Measurements from ENCODE around the gene LRRC4C. TPM values are rescaled to one million over a fixed set of nuclear protein-coding genes. Genes with fewer than 3 reads are reported as not detected.

LRRC4C gene
- total and polyA plus RNA-seq, 7 donors, result 0.98 to 5.4 (median 3.0) TPM; not detected in 1

DNA sequence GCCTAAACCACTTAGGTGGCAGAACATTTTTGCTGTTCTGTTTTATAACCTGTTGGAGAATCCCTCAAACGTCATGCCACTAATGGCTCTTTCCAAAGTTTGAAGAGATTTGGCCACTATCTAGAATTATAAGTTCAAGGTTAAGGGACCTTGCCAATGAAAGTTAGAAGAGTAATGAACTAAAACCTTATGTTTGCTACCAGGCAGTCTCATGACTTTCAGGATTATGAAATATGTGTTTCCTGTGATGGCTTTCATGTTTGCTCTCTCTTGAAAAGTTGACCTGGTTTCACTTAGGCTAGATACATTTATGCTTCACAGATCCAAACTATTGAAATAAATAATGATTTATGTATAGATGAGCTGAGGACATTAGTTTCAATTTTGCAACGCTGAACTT lies 340.0 kb downstream of the LRRC4C start:
- 48 to 74% methylated on average over 2 of the region's 2 CpGs for WGBS, 2 donors
- no peaks in the 10 kb centered on the region for H3K27me3 ChIP-seq
- no peak overlapping the region for H3K27ac ChIP-seq
- TF ChIP-seq, protein P1, sequence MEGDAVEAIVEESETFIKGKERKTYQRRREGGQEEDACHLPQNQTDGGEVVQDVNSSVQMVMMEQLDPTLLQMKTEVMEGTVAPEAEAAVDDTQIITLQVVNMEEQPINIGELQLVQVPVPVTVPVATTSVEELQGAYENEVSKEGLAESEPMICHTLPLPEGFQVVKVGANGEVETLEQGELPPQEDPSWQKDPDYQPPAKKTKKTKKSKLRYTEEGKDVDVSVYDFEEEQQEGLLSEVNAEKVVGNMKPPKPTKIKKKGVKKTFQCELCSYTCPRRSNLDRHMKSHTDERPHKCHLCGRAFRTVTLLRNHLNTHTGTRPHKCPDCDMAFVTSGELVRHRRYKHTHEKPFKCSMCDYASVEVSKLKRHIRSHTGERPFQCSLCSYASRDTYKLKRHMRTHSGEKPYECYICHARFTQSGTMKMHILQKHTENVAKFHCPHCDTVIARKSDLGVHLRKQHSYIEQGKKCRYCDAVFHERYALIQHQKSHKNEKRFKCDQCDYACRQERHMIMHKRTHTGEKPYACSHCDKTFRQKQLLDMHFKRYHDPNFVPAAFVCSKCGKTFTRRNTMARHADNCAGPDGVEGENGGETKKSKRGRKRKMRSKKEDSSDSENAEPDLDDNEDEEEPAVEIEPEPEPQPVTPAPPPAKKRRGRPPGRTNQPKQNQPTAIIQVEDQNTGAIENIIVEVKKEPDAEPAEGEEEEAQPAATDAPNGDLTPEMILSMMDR (IDR thresholded peaks at IDR 0.05), result no peak
- TF ChIP-seq POLR2A (IDR thresholded peaks at IDR 0.05) (no peak), POLR2AphosphoS5 (IDR thresholded peaks at IDR 0.05) (no peak), EP300 (IDR thresholded peaks at IDR 0.05) (no peak)
- no peaks in the 10 kb centered on the region for H3K9me3 ChIP-seq
- no peaks in the 10 kb centered on the region for H3K36me3 ChIP-seq
- no peak for DNase-seq
- intact Hi-C loops (cut with DNase I), result no loop called here
- no peaks in the 10 kb centered on the region for H3K4me1 ChIP-seq
- H3K4me3 ChIP-seq, result no peak overlapping the region

- intact Hi-C loops (cut with DNase I), result no loop called here
- no peak overlapping the region for H3K4me3 ChIP-seq
- H3K4me1 ChIP-seq, result no peaks in the 10 kb centered on the region
- TF ChIP-seq, protein P1 (IDR thresholded peaks at IDR 0.05), result no peak
- TF ChIP-seq POLR2A (IDR thresholded peaks at IDR 0.05), result no peak
- no peak overlapping the region for H3K27ac ChIP-seq
- H3K27me3 ChIP-seq, result no peaks in the 10 kb centered on the region
- no peaks in the 10 kb centered on the region for H3K9me3 ChIP-seq
- no peaks in the 10 kb centered on the region for H3K36me3 ChIP-seq
- no peak for DNase-seq
- whole genome bisulfite sequencing, 2 donors, result 64 to 80% methylated on average over 2 of the region's 2 CpGs
Measured at GRCh38 chr11:41118521-41118920, 340.9 kb downstream of the LRRC4C start.

DNA sequence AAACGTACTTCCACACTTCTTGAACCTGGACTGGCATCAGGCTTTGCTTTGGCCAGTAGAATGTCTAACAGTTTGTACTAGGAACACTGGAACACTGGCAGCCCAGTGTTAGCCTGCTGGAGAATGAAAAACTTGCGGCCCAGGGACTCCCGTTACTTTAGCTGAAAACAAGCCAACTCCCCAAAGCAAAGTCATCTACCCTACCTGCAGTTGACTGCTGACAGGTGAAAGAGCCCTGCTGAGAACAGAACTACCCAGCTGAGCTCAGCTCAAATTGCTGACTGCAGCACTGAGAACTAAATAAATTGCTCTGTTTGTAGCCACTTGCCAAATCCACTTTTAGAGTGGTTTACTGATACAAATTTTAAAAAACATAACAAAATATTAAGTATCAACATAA lies 342.5 kb downstream of the LRRC4C start:
- 45 to 56% methylated on average over 3 of the region's 3 CpGs for WGBS, 2 donors
- Histone ChIP-seq H3K27me3 (no peaks in the 10 kb centered on the region), H3K4me1 (no peaks in the 10 kb centered on the region)

GRCh38 chr11:41115066-41115465 lies 344.4 kb downstream of the LRRC4C start:
- Histone ChIP-seq H3K36me3 (no peaks in the 10 kb centered on the region), H3K27ac (no peak overlapping the region), H3K4me1 (no peaks in the 10 kb centered on the region), H3K9me3 (no peaks in the 10 kb centered on the region), H3K27me3 (no peaks in the 10 kb centered on the region), H3K4me3 (no peak overlapping the region)
- no peak for DNase-seq
- intact Hi-C loops (cut with DNase I), result no loop called here
- TF ChIP-seq POLR2AphosphoS5 (IDR thresholded peaks at IDR 0.05) (no peak), EP300 (IDR thresholded peaks at IDR 0.05) (no peak), POLR2A (IDR thresholded peaks at IDR 0.05) (no peak)
- TF ChIP-seq, protein P1 (IDR thresholded peaks at IDR 0.05), result no peak

More for the DNA sequence above, 342.5 kb downstream of the LRRC4C start:
- intact Hi-C loops (cut with DNase I), result no loop called here
- Histone ChIP-seq H3K36me3 (no peaks in the 10 kb centered on the region), H3K9me3 (no peaks in the 10 kb centered on the region), H3K27ac (no peak overlapping the region), H3K4me3 (no peak overlapping the region)
- DNase-seq, result no peak
- TF ChIP-seq, protein P1 (IDR thresholded peaks at IDR 0.05), result no peak
- no peak for TF ChIP-seq EP300 (IDR thresholded peaks at IDR 0.05)
- TF ChIP-seq POLR2AphosphoS5 (IDR thresholded peaks at IDR 0.05), result no peak
- no peak for TF ChIP-seq POLR2A (IDR thresholded peaks at IDR 0.05)

DNA sequence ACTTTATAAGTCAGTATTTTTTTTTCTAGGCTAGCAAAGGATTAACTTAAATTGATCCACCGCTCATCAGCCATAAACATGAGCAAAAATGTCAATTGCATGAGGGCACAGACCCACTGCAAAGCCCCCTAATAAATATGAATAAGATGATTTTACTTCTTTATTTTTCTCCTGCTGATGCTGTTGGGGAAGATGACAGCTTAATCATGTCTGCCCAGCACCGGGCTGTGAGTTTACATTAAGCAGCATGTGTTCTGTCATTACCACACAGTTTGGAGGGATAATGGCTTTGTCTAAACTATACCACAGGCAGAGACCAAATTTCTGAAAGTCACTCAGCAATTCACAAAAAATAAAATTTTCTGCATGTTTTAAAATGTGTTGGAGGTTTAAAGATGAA lies 346.3 kb downstream of the LRRC4C start:
- no peak for DNase-seq
- H3K9me3 ChIP-seq, result no peaks in the 10 kb centered on the region
- H3K4me1 ChIP-seq, result no peaks in the 10 kb centered on the region
- no peak overlapping the region for H3K4me3 ChIP-seq
- H3K27ac ChIP-seq, result no peak overlapping the region
- WGBS, 2 donors, result 40 to 44% methylated on average over 2 of the region's 2 CpGs
- TF ChIP-seq POLR2A (IDR thresholded peaks at IDR 0.05) (no peak), EP300 (IDR thresholded peaks at IDR 0.05) (no peak), POLR2AphosphoS5 (IDR thresholded peaks at IDR 0.05) (no peak)
- TF ChIP-seq, protein P1 (IDR thresholded peaks at IDR 0.05), result no peak
- H3K27me3 ChIP-seq, result no peaks in the 10 kb centered on the region
- intact Hi-C loops (cut with DNase I), result no loop called here
- H3K36me3 ChIP-seq, result no peaks in the 10 kb centered on the region
